Endodermal cell (in vitro differentiated cells): ENCODE data around the gene GAL3ST1. TPM values are rescaled to one million over a fixed set of nuclear protein-coding genes. Genes with fewer than 3 reads are reported as not detected.

Experiments
- DNase-seq: peaks from one replicate; pipeline ENCODE4 v3.0.0-alpha.2; 2017
- H3K27ac ChIP-seq: 2 replicates; pipeline ENCODE4 v1.5.1; 2013; ENCODE audit warnings: mild to moderate bottlenecking, low read depth, low read length, moderate library complexity
- H3K27me3 ChIP-seq: 2 replicates; pipeline ENCODE4 v1.6.1; 2013; ENCODE audit warnings: mild to moderate bottlenecking, low read length, moderate library complexity; ENCODE audit not compliant: insufficient read depth, control insufficient read depth, poor library complexity, severe bottlenecking
- H3K36me3 ChIP-seq: 2 replicates; pipeline ENCODE4 v1.7.0; 2013; ENCODE audit warnings: mild to moderate bottlenecking, low read length, moderate library complexity; ENCODE audit not compliant: control insufficient read depth, insufficient read depth
- H3K4me1 ChIP-seq: one replicate; pipeline ENCODE4 v1.7.0; 2013; ENCODE audit warnings: low read length; ENCODE audit not compliant: control insufficient read depth, insufficient read depth
- H3K4me3 ChIP-seq: 2 replicates; pipeline ENCODE4 v1.5.1; 2013; ENCODE audit warnings: mild to moderate bottlenecking, low read length, moderate library complexity
- H3K9ac ChIP-seq: 2 replicates; pipeline ENCODE4 v1.6.1; 2013; ENCODE audit warnings: mild to moderate bottlenecking, low read length, moderate library complexity; ENCODE audit not compliant: poor library complexity, severe bottlenecking; ENCODE audit errors: extremely low read depth
- H3K9me3 ChIP-seq: 2 replicates; pipeline ENCODE4 v1.6.1; 2013; ENCODE audit warnings: mild to moderate bottlenecking, low read length, moderate library complexity; ENCODE audit not compliant: control insufficient read depth
- H3K27ac Mint-ChIP-seq: 2 replicates; pipeline ENCODE4 v1.8.0; 2020; ENCODE audit warnings: mixed read lengths
- H3K27me3 Mint-ChIP-seq: 2 replicates; pipeline ENCODE4 v1.8.0; 2021; ENCODE audit warnings: mild to moderate bottlenecking, mixed read lengths; ENCODE audit not compliant: insufficient read depth
- H3K36me3 Mint-ChIP-seq: 2 replicates; pipeline ENCODE4 v1.8.0; 2020; ENCODE audit warnings: low read depth, mixed read lengths
- H3K4me1 Mint-ChIP-seq: 2 replicates; pipeline ENCODE4 v1.8.0; 2020; ENCODE audit warnings: mixed read lengths
- H3K4me3 Mint-ChIP-seq: 2 replicates; pipeline ENCODE4 v1.8.0; 2020; ENCODE audit warnings: mild to moderate bottlenecking, moderate library complexity, mixed read lengths
- H3K9me3 Mint-ChIP-seq: 2 replicates; pipeline ENCODE4 v1.8.0; 2020; ENCODE audit warnings: mild to moderate bottlenecking, mixed read lengths
- WGBS, 2 experiments: methylation state at CpG; one replicate each; pipeline versions ENCODE4 v1.1.5 to v1.1.7; 2013; ENCODE audit warnings: missing lambda C conversion rate in 2 of 2, mixed read lengths in 1 of 2; ENCODE audit not compliant: insufficient coverage in 1 of 2, insufficient read length in 1 of 2; 5-methylcytosine and 5-hydroxymethylcytosine counted together
- total RNA-seq, 2 donors: library from RNA; stranded (reverse); fragmentation: NEBNext Ultra II Directional in 1 of 2; extraction: Animal tissue kit (Norgen Biotek cat#: 25700) in 1 of 2; gene quantifications; 2 replicates in 1 of 2; 3 replicates in 1 of 2; pipeline ENCODE4 v1.2.1, GENCODE V29; 2021
- TF ChIP-seq, protein P1 (sequence below): fragments of 200-600 bp; sonication (generic); conservative IDR thresholded peaks from 2 replicates; pipeline ENCODE4 v1.5.0; 2021; ENCODE audit warnings: antibody characterized with exemption, mild to moderate bottlenecking

GAL3ST1 gene
- total RNA-seq, 2 donors from 2014 or later, result 26.4 to 28.3 TPM

DNA sequence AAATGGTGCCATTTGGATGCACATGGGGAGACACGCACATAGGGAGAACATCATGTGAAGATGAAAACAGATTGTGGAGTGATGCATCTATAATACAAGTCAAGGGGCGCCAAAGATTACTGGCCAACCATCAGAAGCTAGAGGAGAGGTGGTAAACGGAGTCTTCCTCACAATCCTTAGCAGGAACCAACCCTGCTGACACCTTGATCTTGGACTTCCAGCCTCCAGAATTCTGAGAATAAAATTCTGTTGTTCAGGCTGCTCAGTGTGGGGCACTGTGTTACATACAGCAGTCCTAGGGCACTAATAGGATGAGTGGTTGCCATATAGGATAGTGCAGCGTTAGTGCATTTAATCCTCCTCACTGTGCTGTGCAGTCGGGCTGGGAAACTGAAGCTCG, 61.0 kb downstream of the GAL3ST1 start:
- H3K9ac ChIP-seq, result no peak overlapping the region
- H3K36me3 ChIP-seq, result no peaks in the 10 kb centered on the region
- H3K36me3 Mint-ChIP-seq, result no peaks in the 10 kb centered on the region
- no peak overlapping the region for H3K4me3 Mint-ChIP-seq
- H3K27me3 ChIP-seq, result no peaks in the 10 kb centered on the region
- H3K27ac Mint-ChIP-seq, result no peak overlapping the region
- no peaks in the 10 kb centered on the region for H3K9me3 ChIP-seq
- H3K9me3 Mint-ChIP-seq, result peaks cover 15% of the 10 kb centered on the region
- peaks cover 1% of the 10 kb centered on the region for H3K4me1 Mint-ChIP-seq
- DNase-seq, result no peak
- no peaks in the 10 kb centered on the region for H3K4me1 ChIP-seq
- H3K27ac ChIP-seq, result no peak overlapping the region
- H3K4me3 ChIP-seq, result no peak overlapping the region
- 93 to 98% methylated on average over 5 to 6 of the region's 6 CpGs for WGBS, 2 experiments
- TF ChIP-seq, protein P1, sequence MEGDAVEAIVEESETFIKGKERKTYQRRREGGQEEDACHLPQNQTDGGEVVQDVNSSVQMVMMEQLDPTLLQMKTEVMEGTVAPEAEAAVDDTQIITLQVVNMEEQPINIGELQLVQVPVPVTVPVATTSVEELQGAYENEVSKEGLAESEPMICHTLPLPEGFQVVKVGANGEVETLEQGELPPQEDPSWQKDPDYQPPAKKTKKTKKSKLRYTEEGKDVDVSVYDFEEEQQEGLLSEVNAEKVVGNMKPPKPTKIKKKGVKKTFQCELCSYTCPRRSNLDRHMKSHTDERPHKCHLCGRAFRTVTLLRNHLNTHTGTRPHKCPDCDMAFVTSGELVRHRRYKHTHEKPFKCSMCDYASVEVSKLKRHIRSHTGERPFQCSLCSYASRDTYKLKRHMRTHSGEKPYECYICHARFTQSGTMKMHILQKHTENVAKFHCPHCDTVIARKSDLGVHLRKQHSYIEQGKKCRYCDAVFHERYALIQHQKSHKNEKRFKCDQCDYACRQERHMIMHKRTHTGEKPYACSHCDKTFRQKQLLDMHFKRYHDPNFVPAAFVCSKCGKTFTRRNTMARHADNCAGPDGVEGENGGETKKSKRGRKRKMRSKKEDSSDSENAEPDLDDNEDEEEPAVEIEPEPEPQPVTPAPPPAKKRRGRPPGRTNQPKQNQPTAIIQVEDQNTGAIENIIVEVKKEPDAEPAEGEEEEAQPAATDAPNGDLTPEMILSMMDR, result no peak
- peaks cover 3% of the 10 kb centered on the region for H3K27me3 Mint-ChIP-seq

GRCh38 chr22:30511911-30512310, 62.6 kb downstream of the GAL3ST1 start:
- 92 to 96% methylated on average over 7 of the region's 7 CpGs for WGBS, 2 experiments
- Mint-ChIP-seq H3K4me3 (no peak overlapping the region), H3K9me3 (peaks cover 13% of the 10 kb centered on the region), H3K27ac (no peak overlapping the region), H3K4me1 (no peaks in the 10 kb centered on the region), H3K36me3 (no peaks in the 10 kb centered on the region), H3K27me3 (peaks cover 3% of the 10 kb centered on the region)
- TF ChIP-seq, protein P1, result no peak
- H3K9ac ChIP-seq, result no peak overlapping the region
- no peaks in the 10 kb centered on the region for H3K36me3 ChIP-seq
- no peaks in the 10 kb centered on the region for H3K9me3 ChIP-seq
- H3K27ac ChIP-seq, result no peak overlapping the region
- no peak for DNase-seq
- H3K27me3 ChIP-seq, result no peaks in the 10 kb centered on the region
- H3K4me1 ChIP-seq, result no peaks in the 10 kb centered on the region
- no peak overlapping the region for H3K4me3 ChIP-seq

DNA sequence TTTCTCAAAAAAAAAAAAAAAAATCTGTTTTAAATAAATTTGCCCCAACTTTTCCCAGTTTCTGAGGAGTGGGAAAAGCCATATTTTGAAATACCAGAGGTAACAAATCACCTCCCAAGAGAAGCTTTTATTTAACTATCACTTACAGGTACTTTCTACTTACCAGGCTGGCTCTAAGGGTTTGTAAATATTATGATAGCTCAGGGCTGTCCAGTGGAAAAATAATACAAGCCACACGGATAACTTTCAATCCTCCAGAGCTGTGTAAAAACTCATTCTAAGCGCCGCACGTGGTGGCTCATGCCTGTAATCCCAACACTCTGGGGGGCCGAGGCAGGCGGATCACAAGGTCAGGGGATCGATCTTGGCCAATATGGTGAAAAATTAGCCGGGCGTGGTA, 63.4 kb downstream of the GAL3ST1 start:
- 91 to 95% methylated on average over 7 to 9 of the region's 9 CpGs for WGBS, 2 experiments
- Histone ChIP-seq H3K27ac (no peak overlapping the region), H3K9me3 (no peaks in the 10 kb centered on the region), H3K27me3 (no peaks in the 10 kb centered on the region), H3K36me3 (no peaks in the 10 kb centered on the region), H3K4me1 (no peaks in the 10 kb centered on the region), H3K4me3 (no peak overlapping the region), H3K9ac (no peak overlapping the region)
- H3K36me3 Mint-ChIP-seq, result no peaks in the 10 kb centered on the region
- H3K27ac Mint-ChIP-seq, result no peak overlapping the region
- TF ChIP-seq, protein P1, result no peak
- peaks cover 9% of the 10 kb centered on the region for H3K27me3 Mint-ChIP-seq
- no peak for DNase-seq
- no peaks in the 10 kb centered on the region for H3K4me1 Mint-ChIP-seq
- peaks cover 11% of the 10 kb centered on the region for H3K9me3 Mint-ChIP-seq
- no peak overlapping the region for H3K4me3 Mint-ChIP-seq
